H1 (cell line): ENCODE results near the gene CMTM1. TPM values are rescaled to one million over a fixed set of nuclear protein-coding genes. Genes with fewer than 3 reads are reported as not detected.

Source experiments
- polyA plus RNA-seq, 7 experiments: library from polyadenylated mRNA; depleted of rRNA in 3 of 7; stranded (reverse) in 5 of 7; unstranded in 2 of 7; fragments of >200 nt in 5 of 7; fragments of 200-250 nt in 2 of 7; gene quantifications; 1 replicate in 5 of 7; 2 replicates in 1 of 7; 4 replicates in 1 of 7; pipeline versions ENCODE4 v1.2.1 to v1.2.3, GENCODE V29; 2011 to 2013; ENCODE audit warnings: missing spikeins in 2 of 7, mixed read lengths in 2 of 7
- small RNA-seq: library from polyadenylated mRNA; stranded (forward); fragments of <200 nt; extraction: miRNeasy Mini kit (QIAGEN cat#:217004); gene quantifications from one replicate; pipeline ENCODE3, GENCODE V24; 2013; ENCODE audit not compliant: insufficient read depth
- total RNA-seq: library from RNA; stranded (reverse); fragmentation: NEBNext Ultra II Directional; extraction: Animal tissue kit (Norgen Biotek cat#: 25700); gene quantifications from 2 replicates; pipeline ENCODE4 v1.2.1, GENCODE V29; 2021

CMTM1 gene
- total and polyA plus RNA-seq, 2 of the 8 experiments (the other 6 are each of a cell fraction or from before 2014, with no cell fraction given): 1.2 to 2.0 TPM

Small RNA genes within 50 kb of the gene (small RNA-seq; reads per million reads assigned to genes)
- not detected for gene CKLF-CMTM1

Other genes with a start within 250 kb of the CMTM1 start
- gene CDH5, start 199.7 kb upstream of the CMTM1 start, total RNA-seq: 0.32 and 0.59 TPM in 2 replicates
- 0.20 and 0.32 TPM in 2 replicates for gene CDH5, start 199.7 kb upstream of the CMTM1 start, polyA plus RNA-seq (2011; rRNA removed)
- gene BEAN1, start 139.1 kb upstream of the CMTM1 start, total RNA-seq: not detected in 2 replicates
- gene BEAN1, start 139.1 kb upstream of the CMTM1 start, polyA plus RNA-seq (2011; rRNA removed): 0.05 and 0.08 TPM in 2 replicates
- 3.6 and 4.5 TPM in 2 replicates for gene TK2, start 16.3 kb upstream of the CMTM1 start, total RNA-seq
- 2.7 and 3.2 TPM in 2 replicates for gene TK2, start 16.3 kb upstream of the CMTM1 start, polyA plus RNA-seq (2011; rRNA removed)
- gene CKLF, start 13.9 kb upstream of the CMTM1 start, total RNA-seq: 18.9 and 21.1 TPM in 2 replicates
- gene CKLF, start 13.9 kb upstream of the CMTM1 start, polyA plus RNA-seq (2011; rRNA removed): 61.2 and 63.5 TPM in 2 replicates
- gene CMTM2, start 13.0 kb downstream of the CMTM1 start, total RNA-seq: not detected in 2 replicates
- gene CMTM2, start 13.0 kb downstream of the CMTM1 start, polyA plus RNA-seq (2011; rRNA removed): not detected in 2 replicates
- 24.8 and 25.4 TPM in 2 replicates for gene CMTM3, start 38.3 kb downstream of the CMTM1 start, total RNA-seq
- gene CMTM3, start 38.3 kb downstream of the CMTM1 start, polyA plus RNA-seq (2011; rRNA removed): 24.7 and 30.8 TPM in 2 replicates
- 49.4 and 51.7 TPM in 2 replicates for gene CMTM4, start 130.3 kb downstream of the CMTM1 start, total RNA-seq
- 35.3 and 46.7 TPM in 2 replicates for gene CMTM4, start 130.3 kb downstream of the CMTM1 start, polyA plus RNA-seq (2011; rRNA removed)
- 70.8 and 72.4 TPM in 2 replicates for gene DYNC1LI2, start 185.2 kb downstream of the CMTM1 start, total RNA-seq
- gene DYNC1LI2, start 185.2 kb downstream of the CMTM1 start, polyA plus RNA-seq (2011; rRNA removed): 35.0 and 40.7 TPM in 2 replicates
- gene TERB1, start 235.1 kb downstream of the CMTM1 start, total RNA-seq: not detected in 2 replicates
- not detected in 2 replicates for gene TERB1, start 235.1 kb downstream of the CMTM1 start, polyA plus RNA-seq (2011; rRNA removed)